ENCODE measurements around the gene CPS1. TPM values are rescaled to one million over a fixed set of nuclear protein-coding genes. Genes with fewer than 3 reads are reported as not detected.

Gene CPS1
- total and polyA plus RNA-seq, 2 of the 4 experiments (the other 2 are of a cell fraction), result 5.4 to 20.1 TPM

DNA sequence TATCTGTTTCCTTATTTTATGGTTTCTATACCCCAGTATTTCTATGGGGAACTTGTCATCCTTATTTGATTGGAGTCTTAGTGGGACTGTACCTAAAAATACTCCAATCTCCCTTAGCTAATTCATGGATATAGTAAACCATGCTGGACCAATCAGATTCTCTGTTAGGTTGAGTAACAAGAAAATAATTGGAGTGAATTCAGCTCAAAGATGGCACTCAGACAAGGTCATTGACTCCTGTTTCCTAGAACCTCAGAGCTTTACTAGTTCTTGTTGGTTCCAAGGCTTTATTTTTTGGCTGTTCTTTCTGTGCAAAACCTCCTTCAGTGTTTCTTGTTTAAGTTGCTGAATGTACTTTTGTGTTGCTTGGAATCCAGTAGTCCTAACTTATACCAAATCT is 31.9 kb upstream of the CPS1 start:
- Histone ChIP-seq H3K4me3 (ENCODE audit: insufficient read depth, low read depth, low read length) (no peak overlapping the region), H2AK9ac (replicated peaks; ENCODE audit: low read depth, low read length, poor library complexity) (no peak overlapping the region), H4K91ac (ENCODE audit: insufficient read depth, low read depth, low read length) (no peak overlapping the region), H3K9me1 (ENCODE audit: insufficient read depth, low read length) (no peaks in the 10 kb centered on the region), H3K36me3 (ENCODE audit: control insufficient read depth, insufficient read depth, low read length) (no peaks in the 10 kb centered on the region), H3K14ac (replicated peaks; ENCODE audit: low read depth, low read length) (no peak overlapping the region), H3K18ac (ENCODE audit: low read depth, low read length) (no peak overlapping the region), H2BK20ac (ENCODE audit: low read depth, low read length) (no peak overlapping the region), H2BK15ac (ENCODE audit: low read depth, low read length) (no peak overlapping the region), H2BK5ac (ENCODE audit: low read depth, low read length, poor library complexity, severe bottlenecking) (no peak overlapping the region), H2BK120ac (ENCODE audit: low read depth, low read length) (no peak overlapping the region), H3K4me2 (ENCODE audit: low read depth, low read length) (no peak overlapping the region), H2AK5ac (ENCODE audit: low read depth, low read length) (no peak overlapping the region), H2AFZ (replicated peaks; ENCODE audit: low read length, poor library complexity) (no peak overlapping the region), H3K4ac (ENCODE audit: low read depth, low read length) (no peak overlapping the region), H3K56ac (ENCODE audit: extremely low read depth, insufficient read depth, low read length) (no peak overlapping the region), H3K9ac (ENCODE audit: low read depth, low read length) (no peak overlapping the region), H4K5ac (ENCODE audit: low read depth, low read length) (no peak overlapping the region), H3K23ac (ENCODE audit: low read depth, low read length) (no peak overlapping the region), H3K9me3 (ENCODE audit: control insufficient read depth, insufficient read depth, low read length) (no peaks in the 10 kb centered on the region), H4K20me1 (ENCODE audit: insufficient read depth, low read length) (no peaks in the 10 kb centered on the region), H3K27me3 (ENCODE audit: control insufficient read depth, insufficient read depth, low read length) (no peaks in the 10 kb centered on the region), H4K8ac (ENCODE audit: low read depth in 2 of 2, low read length in 2 of 2) (no peak overlapping the region), H3K27ac (ENCODE audit: insufficient read depth, low read length) (no peak overlapping the region), H3K4me1 (ENCODE audit: control insufficient read depth, insufficient read depth, low read length) (no peaks in the 10 kb centered on the region), H3K79me1 (ENCODE audit: low read depth in 1 of 2, low read length in 2 of 2) (no peaks in the 10 kb centered on the region)
- no TSS peak for BruUV-seq (replicated peaks)
- POLR2A ChIA-PET (ENCODE audit: unreplicated experiment), result no interaction called here
- in situ Hi-C loops (cut with MboI; ENCODE audit: low sequenced_read_pairs) (no loop called here), intact Hi-C loops (cut with micrococcal nuclease) (no loop called here), dilution Hi-C loops (cut with HindIII; ENCODE audit: low sequenced_read_pairs, unreplicated experiment) (no loop called here)
- no peak for TF ChIP-seq NFE2L2 (IDR thresholded peaks at IDR 0.05; ENCODE audit: low read depth, low read length)
- TF ChIP-seq CHD1 (IDR thresholded peaks at IDR 0.05; ENCODE audit: low read depth, low read length), result no peak
- TF ChIP-seq MAZ (IDR thresholded peaks at IDR 0.05; ENCODE audit: borderline replicate concordance, low read depth, low read length), result no peak
- TF ChIP-seq RFX5 (IDR thresholded peaks at IDR 0.05; ENCODE audit: low read depth, low read length), result no peak
- no peak for TF ChIP-seq FOS (IDR thresholded peaks at IDR 0.05; ENCODE audit: low read depth, low read length)
- TF ChIP-seq, protein P1, sequence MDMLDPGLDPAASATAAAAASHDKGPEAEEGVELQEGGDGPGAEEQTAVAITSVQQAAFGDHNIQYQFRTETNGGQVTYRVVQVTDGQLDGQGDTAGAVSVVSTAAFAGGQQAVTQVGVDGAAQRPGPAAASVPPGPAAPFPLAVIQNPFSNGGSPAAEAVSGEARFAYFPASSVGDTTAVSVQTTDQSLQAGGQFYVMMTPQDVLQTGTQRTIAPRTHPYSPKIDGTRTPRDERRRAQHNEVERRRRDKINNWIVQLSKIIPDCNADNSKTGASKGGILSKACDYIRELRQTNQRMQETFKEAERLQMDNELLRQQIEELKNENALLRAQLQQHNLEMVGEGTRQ (IDR thresholded peaks at IDR 0.05; ENCODE audit: low read depth, low read length), result no peak
- no peak for TF ChIP-seq BHLHE40 (IDR thresholded peaks at IDR 0.05; ENCODE audit: low read depth, low read length)
- TF ChIP-seq RCOR1 (IDR thresholded peaks at IDR 0.05; ENCODE audit: insufficient replicate concordance, low read length), result no peak
- TF ChIP-seq, protein P2, sequence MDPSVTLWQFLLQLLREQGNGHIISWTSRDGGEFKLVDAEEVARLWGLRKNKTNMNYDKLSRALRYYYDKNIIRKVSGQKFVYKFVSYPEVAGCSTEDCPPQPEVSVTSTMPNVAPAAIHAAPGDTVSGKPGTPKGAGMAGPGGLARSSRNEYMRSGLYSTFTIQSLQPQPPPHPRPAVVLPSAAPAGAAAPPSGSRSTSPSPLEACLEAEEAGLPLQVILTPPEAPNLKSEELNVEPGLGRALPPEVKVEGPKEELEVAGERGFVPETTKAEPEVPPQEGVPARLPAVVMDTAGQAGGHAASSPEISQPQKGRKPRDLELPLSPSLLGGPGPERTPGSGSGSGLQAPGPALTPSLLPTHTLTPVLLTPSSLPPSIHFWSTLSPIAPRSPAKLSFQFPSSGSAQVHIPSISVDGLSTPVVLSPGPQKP (IDR thresholded peaks at IDR 0.05; ENCODE audit: borderline replicate concordance, low read depth, low read length), result no peak
- TF ChIP-seq, protein P3, sequence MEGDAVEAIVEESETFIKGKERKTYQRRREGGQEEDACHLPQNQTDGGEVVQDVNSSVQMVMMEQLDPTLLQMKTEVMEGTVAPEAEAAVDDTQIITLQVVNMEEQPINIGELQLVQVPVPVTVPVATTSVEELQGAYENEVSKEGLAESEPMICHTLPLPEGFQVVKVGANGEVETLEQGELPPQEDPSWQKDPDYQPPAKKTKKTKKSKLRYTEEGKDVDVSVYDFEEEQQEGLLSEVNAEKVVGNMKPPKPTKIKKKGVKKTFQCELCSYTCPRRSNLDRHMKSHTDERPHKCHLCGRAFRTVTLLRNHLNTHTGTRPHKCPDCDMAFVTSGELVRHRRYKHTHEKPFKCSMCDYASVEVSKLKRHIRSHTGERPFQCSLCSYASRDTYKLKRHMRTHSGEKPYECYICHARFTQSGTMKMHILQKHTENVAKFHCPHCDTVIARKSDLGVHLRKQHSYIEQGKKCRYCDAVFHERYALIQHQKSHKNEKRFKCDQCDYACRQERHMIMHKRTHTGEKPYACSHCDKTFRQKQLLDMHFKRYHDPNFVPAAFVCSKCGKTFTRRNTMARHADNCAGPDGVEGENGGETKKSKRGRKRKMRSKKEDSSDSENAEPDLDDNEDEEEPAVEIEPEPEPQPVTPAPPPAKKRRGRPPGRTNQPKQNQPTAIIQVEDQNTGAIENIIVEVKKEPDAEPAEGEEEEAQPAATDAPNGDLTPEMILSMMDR (conservative IDR thresholded peaks at IDR 0.05; ENCODE audit: low read depth, low read length), result no peak
- TF ChIP-seq POLR2A (IDR thresholded peaks at IDR 0.05; ENCODE audit: low read depth, low read length), result no peak
- no peak for TF ChIP-seq CEBPB (IDR thresholded peaks at IDR 0.05; ENCODE audit: low read depth, low read length)
- TF ChIP-seq RAD21 (IDR thresholded peaks at IDR 0.05; ENCODE audit: low read length), result no peak
- TF ChIP-seq MXI1 (IDR thresholded peaks at IDR 0.05; ENCODE audit: borderline replicate concordance, low read depth, low read length), result no peak
- CTCF ChIA-PET, result no interaction called here
- no peak for ATAC-seq (ENCODE audit: low read depth)
- DNase-seq, result no peak

Data from IMR-90 (cell line).